Measurements from ENCODE around the gene WSB1.
A peak's percentile ranks its signal among the peaks of the same experiment; 100 is the strongest.

The WSB1 gene

GRCh38 chr17:27353033-27353460, 59.1 kb downstream of the WSB1 start:
- DNase-seq (ENCODE audit: low spot score), result no peak
- in situ Hi-C loops (cut with MboI; ENCODE audit: low sequenced_read_pairs, unreplicated experiment), result loop anchor here (10.0 kb wide), 3 partner anchors 252 to 512 kb away; no protein-coding TSS in a partner anchor
- TF ChIP-seq CTCF (IDR thresholded peaks at IDR 0.05; ENCODE audit: borderline replicate concordance, control extremely low read depth, extremely low read depth, insufficient read depth, missing control alignments), result no peak

GRCh38 chr17:27353461-27354050, 59.6 kb downstream of the WSB1 start:
- DNase-seq (ENCODE audit: low spot score), result peak; percentile 98
- in situ Hi-C loops (cut with MboI; ENCODE audit: low sequenced_read_pairs, unreplicated experiment), result loop anchor here (10.0 kb wide), 3 partner anchors 251 to 511 kb away; no protein-coding TSS in a partner anchor
- TF ChIP-seq CTCF (IDR thresholded peaks at IDR 0.05; ENCODE audit: borderline replicate concordance, control extremely low read depth, extremely low read depth, insufficient read depth, missing control alignments), result peak; percentile 92

GRCh38 chr17:27354051-27354490, 60.2 kb downstream of the WSB1 start:
- DNase-seq (ENCODE audit: low spot score), result peak; percentile 47
- in situ Hi-C loops (cut with MboI; ENCODE audit: low sequenced_read_pairs, unreplicated experiment), result loop anchor here (10.0 kb wide), 3 partner anchors 251 to 511 kb away; no protein-coding TSS in a partner anchor
- TF ChIP-seq CTCF (IDR thresholded peaks at IDR 0.05; ENCODE audit: borderline replicate concordance, control extremely low read depth, extremely low read depth, insufficient read depth, missing control alignments), result no peak

GRCh38 chr17:27354491-27355081, 60.7 kb downstream of the WSB1 start:
- DNase-seq (ENCODE audit: low spot score), result no peak
- in situ Hi-C loops (cut with MboI; ENCODE audit: low sequenced_read_pairs, unreplicated experiment), result loop anchor here (10.0 kb wide), 3 partner anchors 250 to 510 kb away; no protein-coding TSS in a partner anchor
- no peak for TF ChIP-seq CTCF (IDR thresholded peaks at IDR 0.05; ENCODE audit: borderline replicate concordance, control extremely low read depth, extremely low read depth, insufficient read depth, missing control alignments)

GRCh38 chr17:27355419-27355818, 61.5 kb downstream of the WSB1 start:
- TF ChIP-seq CTCF (IDR thresholded peaks at IDR 0.05; ENCODE audit: borderline replicate concordance, control extremely low read depth, extremely low read depth, insufficient read depth, missing control alignments), result no peak
- in situ Hi-C loops (cut with MboI; ENCODE audit: low sequenced_read_pairs, unreplicated experiment), result loop anchor here (10.0 kb wide), 3 partner anchors 249 to 509 kb away; no protein-coding TSS in a partner anchor
- DNase-seq (ENCODE audit: low spot score), result no peak

GRCh38 chr17:27356091-27356705, 62.3 kb downstream of the WSB1 start:
- no peak for DNase-seq (ENCODE audit: low spot score)
- no peak for TF ChIP-seq CTCF (IDR thresholded peaks at IDR 0.05; ENCODE audit: borderline replicate concordance, control extremely low read depth, extremely low read depth, insufficient read depth, missing control alignments)
- in situ Hi-C loops (cut with MboI; ENCODE audit: low sequenced_read_pairs, unreplicated experiment), result loop anchor here (10.0 kb wide), 3 partner anchors 249 to 509 kb away; no protein-coding TSS in a partner anchor
